GF-D8 (cell line): ENCODE measurements around the gene TCF7.

ENCODE experiments used
- DNase-seq: peaks from one replicate; lab custom pipeline; 2025; lab: John Stamatoyannopoulos, UW

TCF7 gene

DNA sequence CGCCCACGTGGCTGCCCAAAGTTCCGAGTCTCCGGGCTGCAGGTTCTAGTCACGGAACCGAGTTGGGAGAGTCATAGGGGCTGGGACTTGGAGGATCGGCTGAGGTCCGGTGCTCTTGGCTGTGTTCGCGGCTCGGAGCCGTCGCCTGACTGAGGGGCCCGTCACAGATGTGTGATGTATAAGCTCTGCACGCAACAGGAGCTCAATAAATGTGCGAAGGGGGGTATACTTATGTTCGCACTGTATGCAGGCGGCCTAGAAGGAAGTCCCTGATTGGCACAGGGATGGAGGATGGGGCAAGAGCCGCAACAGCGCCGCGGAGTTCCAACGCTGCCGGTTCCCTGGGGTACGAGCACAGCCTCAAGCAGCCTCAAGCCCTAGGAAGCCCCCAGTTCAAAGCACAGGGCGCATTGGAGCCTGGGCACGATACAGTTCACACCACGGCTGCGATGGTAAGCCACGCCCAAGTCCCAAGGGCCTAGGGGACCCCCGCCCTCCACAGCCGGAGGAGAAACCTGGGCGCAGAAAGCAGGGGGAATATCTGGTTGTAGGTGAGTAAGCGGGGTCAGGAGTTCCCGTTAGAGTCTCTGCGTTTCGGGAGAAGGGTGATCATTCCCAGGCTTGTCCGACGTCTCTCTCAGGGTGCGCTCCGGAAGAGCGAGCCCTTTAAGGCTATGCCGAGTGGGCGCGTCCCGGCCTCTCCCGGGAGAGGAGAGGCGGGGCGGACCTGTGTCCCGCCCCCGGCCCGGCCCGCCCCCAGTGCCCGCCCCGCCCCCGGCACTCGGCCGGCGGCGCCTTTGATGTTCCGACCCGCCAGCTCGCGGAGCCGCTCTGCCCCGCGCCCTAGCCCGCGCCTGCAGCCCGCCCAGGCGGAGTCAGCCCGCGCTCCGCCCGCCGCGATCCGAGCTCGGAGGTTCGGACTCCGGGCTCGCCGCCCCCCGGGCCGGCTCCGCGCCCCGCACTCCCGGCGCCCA lies at the start of gene TCF7:
Gene TCF7 (plus strand): TSS at position 780 of the 974 bp plus-strand sequence. CDS start 226 bp downstream, outside the sequence.
- DNase-seq, result no peak

DNA sequence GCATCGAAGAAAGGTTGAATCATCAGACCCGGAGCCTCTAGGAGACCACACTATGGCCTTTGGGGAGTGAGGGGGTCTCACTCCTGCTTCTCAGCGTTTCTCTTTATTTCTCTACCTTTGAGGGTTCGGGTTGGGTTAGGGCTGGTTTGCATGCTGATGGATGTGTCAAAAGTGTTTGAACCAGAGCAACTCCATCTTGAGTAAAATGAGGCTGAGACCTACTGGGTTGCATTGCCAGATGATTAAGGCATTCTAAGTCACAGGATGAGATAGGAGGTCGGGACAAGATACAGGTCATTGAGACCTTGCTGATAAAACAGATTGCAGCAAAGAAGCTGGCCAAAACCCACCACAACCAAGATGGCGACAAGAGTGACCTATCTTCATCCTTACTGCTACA lies 44.9 kb upstream of the TCF7 start:
- DNase-seq, result no peak

DNA sequence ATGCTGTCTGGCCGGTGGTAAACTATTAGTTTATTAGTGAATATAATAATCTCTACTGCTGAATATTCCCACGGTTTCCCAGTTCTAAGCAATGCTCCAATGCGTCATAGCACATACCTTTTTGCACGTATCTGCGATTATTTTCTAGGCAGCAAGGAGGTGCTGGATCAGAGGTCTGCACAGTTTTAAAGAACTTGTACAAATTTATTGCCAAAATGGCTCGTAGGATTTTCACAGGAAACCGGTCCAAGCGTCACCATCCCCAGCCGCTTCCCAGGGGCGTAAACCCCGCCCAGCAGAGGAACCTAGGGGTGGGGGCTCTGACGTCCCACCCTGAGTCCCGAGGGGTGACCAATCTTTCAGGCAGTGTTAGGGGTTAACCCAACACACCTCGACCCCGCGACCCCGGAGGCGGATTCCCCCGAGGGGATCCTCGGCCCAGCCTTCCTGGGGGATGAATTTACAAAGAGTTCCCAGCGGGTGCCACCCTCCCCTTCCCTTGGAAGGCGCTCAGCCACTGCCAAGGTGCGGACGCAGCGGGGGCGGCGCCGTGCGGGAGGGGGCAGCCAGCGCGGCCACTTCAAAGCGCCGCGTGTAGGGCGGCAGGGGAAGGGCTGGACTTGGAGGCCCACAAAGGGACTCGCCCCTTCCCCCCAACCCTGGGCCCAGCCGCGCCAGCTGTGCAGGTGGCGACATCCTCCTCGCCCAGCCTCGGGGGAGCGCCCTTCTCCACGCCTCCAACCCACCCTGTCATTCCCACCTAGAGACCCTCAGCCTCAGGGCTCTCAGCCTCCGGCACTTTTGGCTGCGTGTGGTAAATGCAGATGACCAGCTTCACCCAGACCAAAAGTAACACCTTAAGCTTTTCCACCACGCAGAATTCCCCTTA lies 43.5 kb upstream of the TCF7 start:
- DNase-seq, result no peak

DNA sequence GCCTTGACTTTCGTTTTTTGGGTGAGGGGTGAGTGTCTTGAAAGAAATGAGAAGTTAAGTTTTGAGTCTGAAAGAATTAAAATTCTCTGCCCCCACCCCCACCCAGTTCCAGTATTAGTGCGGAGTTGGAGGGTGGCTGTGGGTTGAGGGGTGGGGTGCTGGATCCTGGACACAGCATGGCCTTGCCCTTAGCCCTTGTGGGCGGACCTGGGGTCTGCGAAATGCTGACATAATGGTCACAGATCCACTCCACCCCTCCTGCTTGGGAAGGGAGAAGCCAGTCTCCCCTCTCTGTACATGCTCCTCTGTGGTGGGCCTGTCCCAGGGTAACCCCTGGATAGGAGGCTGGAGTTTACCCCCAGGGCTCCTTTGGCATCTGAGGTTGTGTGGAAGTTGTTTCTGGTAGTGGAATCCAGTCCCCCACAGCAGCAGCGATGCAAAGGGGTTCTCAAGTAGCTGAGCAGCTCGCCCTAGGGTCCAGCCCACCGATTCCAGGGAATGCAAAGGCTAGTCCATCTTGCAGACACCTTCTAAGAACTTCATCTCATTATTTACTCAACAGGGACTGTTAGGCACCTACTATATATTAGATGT lies 42.8 kb upstream of the TCF7 start:
- no peak for DNase-seq

DNA sequence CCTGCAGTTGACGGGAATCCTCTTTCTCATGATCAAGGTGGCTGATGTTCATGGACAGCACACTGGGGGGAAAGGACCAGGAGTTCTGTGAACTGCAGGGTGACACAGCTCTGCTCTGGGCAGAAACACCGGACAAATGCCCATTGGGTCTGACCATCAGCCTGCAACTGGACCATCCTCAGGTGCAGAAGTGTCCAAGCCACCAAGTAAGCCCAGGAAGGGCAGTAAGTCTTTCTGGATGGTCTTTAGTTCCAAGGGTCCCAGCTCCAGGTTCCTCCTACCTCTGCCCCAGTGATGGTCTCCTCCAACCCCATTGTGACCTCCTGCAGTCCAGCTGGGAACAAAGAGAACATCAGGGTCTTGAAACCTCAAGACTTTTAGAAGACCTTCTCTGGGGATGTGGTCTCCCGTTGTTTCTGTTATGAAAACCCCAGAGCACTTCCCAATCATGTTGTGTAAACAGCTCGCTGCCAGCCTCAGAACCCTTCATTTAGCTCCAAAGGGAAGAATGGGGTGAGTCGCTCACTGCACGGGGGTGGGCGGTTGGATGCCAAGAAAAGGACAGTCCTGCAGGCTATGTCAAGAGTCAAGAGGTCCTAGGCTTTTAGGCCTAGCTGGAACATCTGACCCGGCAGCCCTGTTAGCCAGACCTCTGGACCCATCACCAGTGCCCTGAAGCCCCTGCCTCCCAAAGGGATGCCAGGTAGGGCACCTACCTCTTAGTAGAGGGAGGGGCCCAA lies 41.8 kb upstream of the TCF7 start:
- DNase-seq, result no peak

DNA sequence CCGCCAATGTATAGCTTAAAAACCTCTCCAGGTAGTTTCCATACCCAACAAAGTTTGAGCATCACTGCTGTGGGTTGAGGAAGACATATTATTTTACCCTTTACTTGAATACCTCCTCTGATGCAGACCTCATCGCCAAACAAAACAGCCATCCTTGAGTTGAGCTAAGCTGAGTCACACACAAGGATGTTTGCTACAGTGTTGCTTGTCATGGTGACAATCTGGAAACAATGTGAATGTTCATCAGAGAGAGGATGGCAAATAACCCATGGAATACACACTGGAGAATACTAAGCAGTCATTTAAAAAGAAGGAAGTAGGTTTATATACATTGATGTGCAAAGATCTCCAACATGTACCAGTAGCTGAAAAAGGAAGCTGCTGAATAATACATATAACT lies 41.1 kb upstream of the TCF7 start:
- no peak for DNase-seq

DNA sequence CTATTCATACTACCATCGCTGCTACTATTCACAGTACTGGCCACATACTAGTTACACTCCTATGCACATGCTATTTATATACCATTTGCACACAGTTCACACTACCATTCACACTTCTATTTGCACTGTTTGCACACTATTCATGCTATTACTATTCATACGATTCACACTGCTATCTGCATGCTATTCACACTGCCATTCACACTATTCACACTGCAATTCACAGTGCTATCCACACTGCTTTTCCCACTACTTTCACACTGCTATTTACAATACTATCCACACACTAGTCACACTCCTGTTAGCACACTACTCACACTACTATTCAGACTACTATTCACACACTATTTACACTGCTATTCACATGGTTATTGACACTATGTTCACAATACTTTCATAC lies 39.4 kb upstream of the TCF7 start:
- no peak for DNase-seq

DNA sequence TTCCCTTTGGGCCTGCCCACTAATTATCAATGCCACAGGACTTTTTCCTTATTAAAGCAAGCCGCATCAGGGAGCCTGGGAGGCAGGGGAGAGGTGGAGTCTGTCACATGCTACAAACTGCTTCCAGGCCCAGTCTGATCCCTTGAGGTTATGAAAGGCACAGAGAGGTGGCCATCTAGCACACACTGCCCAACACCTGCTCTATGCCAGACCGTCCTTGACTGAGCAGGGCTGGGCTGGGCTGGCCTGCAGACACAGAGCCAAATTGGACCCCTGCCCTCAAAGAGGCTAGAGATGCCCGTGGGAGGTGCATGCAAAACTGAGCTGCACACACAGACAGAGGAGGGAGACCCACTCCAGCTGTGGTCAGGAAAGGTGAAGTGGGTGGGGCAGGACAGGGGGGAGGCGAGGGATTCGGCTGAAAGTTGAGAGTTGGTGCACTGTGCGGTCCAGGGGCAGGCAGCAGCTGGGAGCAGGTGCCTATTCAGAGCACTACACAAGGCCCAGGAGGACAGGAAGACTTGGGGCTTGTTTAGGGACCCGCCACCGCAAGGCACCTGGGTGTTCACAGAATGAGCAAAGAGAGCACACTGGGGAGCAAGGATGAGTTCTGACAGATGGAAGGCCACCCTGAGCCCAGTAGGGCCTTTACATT lies 36.4 kb upstream of the TCF7 start:
- no peak for DNase-seq

DNA sequence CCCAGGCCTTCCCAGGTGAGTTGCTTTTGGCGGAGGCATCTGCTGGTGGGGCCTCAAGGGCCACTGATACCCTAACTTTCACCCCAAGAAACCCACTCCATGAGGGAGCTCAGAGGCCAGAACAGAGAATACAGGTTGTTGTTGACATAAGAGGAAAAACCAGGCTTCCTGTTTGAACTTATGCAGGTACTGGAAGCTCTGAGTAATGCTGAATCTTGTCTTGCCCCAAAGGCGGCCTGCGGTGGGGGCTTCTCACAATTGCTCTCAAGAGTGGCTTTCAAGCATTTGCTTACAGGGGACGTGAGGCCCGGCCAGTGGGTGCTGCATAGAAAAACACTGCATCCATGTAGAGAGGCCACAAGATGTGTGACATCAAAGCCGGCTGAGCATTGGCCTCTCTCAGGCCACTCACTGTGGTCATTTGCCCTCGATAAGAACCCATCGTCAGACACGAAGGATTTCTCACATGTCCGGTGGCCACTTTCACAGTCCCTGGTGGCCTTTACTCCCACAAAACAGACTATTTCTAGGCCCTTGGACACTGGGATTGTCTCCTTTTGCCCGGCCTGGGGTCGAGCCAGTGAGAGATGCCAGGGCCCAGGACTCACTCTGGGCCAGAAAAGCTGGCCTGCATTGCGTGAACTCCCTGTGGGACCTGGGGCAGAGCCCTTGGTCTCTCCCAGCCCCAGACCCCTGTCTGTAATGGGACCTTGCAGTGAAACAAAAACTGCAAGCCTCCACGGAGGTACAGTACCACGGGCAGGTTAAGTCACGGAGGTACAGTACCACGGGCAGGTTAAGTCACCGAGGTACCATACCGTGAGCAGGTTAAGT lies 34.5 kb upstream of the TCF7 start:
- no peak for DNase-seq

DNA sequence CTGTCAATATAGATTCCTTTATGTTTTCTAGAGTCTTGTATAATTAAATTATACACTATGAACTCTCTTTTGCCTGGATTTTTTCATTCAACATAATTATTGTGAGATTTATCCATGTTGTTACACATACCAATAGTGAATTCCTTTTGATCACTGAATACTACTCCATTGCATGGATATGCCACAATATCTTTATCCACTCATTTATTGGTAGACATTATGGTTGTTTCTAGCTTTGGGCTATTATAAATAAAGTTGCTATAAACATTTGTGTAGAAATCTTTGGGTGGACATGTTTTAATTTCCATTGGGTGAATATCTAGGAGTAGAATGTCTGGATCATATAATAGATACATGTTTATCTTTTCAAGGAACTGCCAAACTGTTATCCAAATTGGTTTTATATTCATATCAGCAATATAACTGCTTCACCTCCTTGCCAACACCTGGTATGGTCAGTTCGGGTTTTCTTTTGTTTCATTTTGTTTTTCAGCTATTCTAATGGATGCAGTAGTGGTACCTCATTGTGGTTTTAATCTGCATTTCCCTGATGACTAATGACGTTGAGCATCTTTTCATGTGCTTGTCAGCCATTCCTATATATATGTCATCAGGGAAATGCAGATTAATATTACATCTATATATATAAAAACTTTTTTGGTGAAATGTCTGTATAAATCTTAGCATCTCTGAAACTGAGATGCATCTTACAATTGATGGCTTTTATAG lies 32.1 kb upstream of the TCF7 start:
- DNase-seq, result no peak

DNA sequence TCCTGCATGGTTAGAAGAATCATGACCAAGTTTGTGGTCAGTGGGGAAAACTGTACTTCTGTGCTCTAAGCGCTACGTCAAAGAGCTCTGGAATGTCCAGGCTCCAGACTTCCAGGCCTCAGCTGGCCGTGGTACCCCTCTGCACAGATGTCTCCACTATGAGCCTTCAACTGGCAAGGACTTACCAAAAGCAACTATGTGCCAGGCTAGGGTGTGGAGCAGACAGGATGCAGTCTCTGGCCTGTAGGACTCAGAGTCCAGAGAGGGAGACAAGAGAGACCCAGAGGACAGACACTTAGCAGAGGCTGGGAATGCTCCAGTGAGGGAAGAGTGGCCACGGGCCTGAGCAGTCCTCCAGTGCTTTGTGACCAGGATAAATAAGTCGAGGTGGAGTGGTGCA lies 31.0 kb upstream of the TCF7 start:
- no peak for DNase-seq

DNA sequence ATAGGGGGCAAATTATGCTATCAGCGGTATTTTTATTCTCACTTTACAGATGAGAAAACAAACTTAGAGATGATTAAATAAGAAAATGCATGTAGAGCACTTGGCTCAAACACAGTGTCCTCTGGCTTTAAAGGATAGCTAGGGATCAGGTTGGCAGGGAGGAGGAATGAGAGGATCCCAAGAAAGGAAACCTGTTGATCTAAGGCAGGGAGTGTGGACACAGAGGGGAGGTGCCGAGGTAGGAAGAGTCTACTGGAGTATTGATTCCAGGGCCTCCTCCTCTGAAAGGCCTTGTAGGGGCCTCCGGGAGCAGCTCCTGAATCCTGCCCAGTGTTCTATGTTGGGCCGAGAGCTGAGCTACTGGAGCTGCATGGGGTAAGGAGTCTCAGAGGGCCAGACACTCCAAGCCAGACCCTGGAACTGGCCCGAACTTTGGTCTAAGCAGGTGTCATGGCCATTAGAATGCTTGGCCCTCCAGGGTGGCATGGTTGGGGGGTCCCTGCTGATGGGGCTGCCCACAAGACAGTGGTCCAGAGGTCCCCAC lies 30.4 kb upstream of the TCF7 start:
- DNase-seq, result no peak

DNA sequence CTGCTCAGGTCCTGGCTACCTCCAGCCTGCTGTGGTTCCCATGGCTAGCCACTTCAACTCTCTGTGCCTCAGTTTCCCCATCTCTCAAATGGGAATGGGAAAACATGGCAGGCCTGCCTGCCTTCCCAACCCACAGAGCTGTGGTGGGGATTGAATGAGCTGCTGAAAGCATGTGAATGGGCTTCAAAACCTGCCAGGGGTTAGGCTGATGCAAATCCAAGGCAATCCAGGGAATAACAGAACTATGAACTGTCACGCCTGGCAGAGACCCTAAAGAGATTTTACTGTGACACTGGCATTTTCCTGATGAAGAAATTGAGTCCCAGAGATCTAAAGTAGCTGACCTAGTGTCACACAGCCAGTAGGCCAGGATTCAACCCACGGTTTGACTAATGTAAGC lies 29.9 kb upstream of the TCF7 start:
- no peak for DNase-seq

DNA sequence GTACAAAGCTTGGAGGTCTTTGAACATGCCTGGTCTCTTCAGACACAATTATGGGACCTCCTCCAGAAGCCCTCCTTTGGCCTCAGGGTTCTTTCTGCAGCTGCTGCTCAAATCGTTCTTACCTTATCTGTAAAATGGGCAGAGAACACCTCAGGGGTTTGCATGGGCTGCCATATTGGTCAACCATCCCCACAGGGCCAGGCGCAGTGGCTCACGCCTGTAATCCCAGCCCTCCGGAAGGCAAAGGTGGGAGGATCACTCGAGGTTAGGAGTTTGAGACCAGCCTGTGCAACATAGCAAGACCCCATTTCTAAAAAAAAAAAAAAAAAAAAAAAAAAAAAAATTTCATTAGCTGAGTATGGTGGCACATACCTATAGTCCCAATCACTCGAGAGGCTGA lies 29.1 kb upstream of the TCF7 start:
- no peak for DNase-seq

DNA sequence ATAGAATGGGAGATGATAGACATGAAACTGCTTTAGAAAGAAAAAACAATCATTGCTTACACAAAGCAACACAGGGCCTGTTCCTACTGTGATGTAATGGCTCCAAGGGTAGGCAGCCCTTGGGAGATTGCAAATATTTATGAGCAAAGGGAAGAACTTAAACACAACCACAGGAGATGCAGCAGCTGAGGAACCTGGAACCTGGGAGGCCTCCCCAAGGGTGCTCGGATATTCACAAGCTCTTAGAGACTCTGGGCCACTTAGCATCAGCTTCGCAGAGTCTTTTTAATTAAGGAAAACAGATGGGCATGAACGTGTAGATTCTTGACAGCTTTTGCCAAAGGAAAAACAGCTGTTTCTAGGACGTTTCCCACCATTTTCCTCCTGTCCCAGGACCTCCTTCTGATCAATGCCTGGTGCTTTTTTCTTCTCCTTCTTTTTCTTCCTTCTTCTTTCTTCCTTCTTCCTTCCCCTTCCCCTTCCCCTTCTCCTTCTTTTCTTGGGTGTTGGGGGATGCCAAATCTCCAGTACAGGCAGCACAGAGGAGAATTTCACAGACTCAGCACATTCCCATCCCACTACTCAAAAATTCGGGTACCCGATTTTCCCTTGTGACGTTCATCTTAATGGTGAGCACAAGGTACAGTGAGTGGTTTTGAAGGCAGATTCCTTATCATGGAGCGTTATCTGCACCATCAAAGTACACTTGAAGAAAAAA lies 28.1 kb upstream of the TCF7 start:
- DNase-seq, result no peak

DNA sequence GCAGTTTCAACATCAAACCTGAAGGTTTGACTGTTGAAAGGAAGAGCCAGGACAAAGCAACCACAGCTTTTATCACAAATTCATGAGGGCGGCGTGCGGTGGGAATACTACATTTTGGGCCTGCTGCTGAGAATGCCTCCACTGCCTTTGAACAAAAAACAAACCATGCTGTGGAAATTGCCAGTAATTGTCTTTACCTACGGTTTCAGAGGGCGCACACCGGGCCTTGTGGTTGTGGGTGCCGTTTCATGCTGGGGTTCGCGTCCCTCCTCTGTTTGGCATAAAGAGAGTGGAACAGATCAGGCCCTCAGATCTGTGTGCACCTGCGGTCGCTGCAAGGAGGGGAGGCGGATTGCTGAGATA lies 27.6 kb upstream of the TCF7 start:
- no peak for DNase-seq

DNA sequence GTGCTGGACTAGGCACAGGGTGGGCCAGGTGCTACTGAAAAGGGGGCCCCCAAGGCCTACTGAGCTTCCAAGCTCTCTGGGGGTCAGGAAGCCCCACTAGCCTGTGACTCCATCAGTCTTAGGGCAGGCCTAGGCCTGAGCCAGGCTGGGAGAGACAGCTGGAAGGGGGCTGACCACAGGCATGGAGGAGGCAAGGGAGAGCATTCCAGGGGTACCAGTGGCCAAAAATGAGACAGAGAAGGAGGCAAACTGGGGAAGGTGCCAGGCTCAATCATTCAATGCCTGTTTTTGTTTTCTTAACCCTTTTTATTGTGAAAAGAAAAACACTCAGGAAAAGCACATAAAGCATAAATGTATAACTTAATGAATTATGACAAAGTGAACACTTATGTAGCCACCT lies 26.2 kb upstream of the TCF7 start:
- no peak for DNase-seq

DNA sequence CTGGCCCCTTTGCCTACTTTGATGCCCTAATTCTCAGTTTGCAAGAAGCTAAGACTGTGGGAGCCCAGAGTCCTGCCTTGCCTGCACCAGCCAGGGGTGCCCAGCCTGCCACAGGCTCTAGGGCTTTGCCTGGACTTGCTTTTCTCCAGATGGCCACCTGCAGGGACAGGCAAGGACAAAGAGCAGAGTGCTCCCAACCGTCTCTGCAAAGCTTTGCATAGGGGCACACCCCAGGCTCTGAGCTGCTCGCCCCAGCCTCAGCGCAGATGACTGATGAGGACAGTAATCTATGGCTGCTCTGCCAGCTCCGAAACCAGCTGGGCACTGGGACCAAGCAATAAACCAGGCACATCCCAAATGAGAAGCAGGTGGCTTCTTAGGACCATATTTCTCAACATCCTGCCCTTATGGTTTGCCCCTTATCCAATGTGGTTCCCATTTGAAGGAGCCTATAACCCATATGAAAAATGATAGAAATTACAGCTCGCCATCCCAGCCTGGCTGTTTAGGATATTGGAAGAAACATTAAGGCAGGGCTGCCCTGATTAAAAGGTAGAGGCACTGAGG lies 25.4 kb upstream of the TCF7 start:
- DNase-seq, result no peak
